OCI-LY1 (cell line): Measurements from ENCODE around the gene OR10G2.

Experiments
- H2AFZ ChIP-seq: fragments of 200-600 bp; sonication (generic), shearing (Covaris generic); 2 replicates; pipeline ENCODE4 v1.6.0; 2014; ENCODE audit warnings: antibody characterized with exemption, mild to moderate bottlenecking, low read length
- H3F3A ChIP-seq: fragments of 200-600 bp; sonication (generic), shearing (Covaris generic); 2 replicates; pipeline ENCODE4 v1.6.0; 2014; ENCODE audit warnings: mild to moderate bottlenecking, antibody characterized with exemption, low read length, moderate library complexity; ENCODE audit not compliant: insufficient read depth
- H3K27ac ChIP-seq: fragments of 200-600 bp; sonication (generic); 2 replicates; pipeline ENCODE4 v1.5.1; 2014; ENCODE audit warnings: low read length, mixed run types, mild to moderate bottlenecking, low read depth; ENCODE audit not compliant: poor library complexity, severe bottlenecking
- H3K27me3 ChIP-seq: fragments of 200-600 bp; sonication (generic); 2 replicates; pipeline ENCODE4 v1.6.0; 2014; ENCODE audit warnings: antibody characterized with exemption, mild to moderate bottlenecking, low read length, moderate library complexity; ENCODE audit not compliant: insufficient read depth
- H3K36me3 ChIP-seq: fragments of 200-600 bp; sonication (generic); 2 replicates; pipeline ENCODE4 v1.6.1; 2014; ENCODE audit warnings: mild to moderate bottlenecking, antibody characterized with exemption, low read length, moderate library complexity, mixed read lengths; ENCODE audit not compliant: insufficient read depth
- H3K4me1 ChIP-seq: fragments of 200-600 bp; sonication (generic); 2 replicates; pipeline ENCODE4 v1.5.1; 2014; ENCODE audit warnings: mild to moderate bottlenecking, low read length, moderate library complexity; ENCODE audit not compliant: insufficient read depth, severe bottlenecking
- H3K4me2 ChIP-seq: fragments of 200-600 bp; sonication (generic), shearing (Covaris generic); 2 replicates; pipeline ENCODE4 v1.6.1; 2014; ENCODE audit warnings: low read length
- H3K4me3 ChIP-seq: fragments of 200-600 bp; sonication (generic); 2 replicates; pipeline ENCODE4 v1.5.1; 2014; ENCODE audit warnings: low read length, low read depth, mild to moderate bottlenecking, mixed read lengths; ENCODE audit not compliant: poor library complexity, severe bottlenecking
- H3K79me2 ChIP-seq: fragments of 200-600 bp; shearing (Covaris generic); 2 replicates; pipeline ENCODE4 v1.6.1; 2016; ENCODE audit warnings: mixed run types, low read length, mixed read lengths; ENCODE audit not compliant: insufficient read depth
- H3K9ac ChIP-seq: fragments of 200-600 bp; sonication (generic), shearing (Covaris generic); 2 replicates; pipeline ENCODE4 v1.6.1; 2014; ENCODE audit warnings: mild to moderate bottlenecking, low read length, mixed read lengths
- H3K9me2 ChIP-seq: fragments of 200-600 bp; sonication (generic), shearing (Covaris generic); 2 replicates; pipeline ENCODE4 v1.6.1; 2014; ENCODE audit warnings: low read depth, mild to moderate bottlenecking, low read length, mixed read lengths
- H3K9me3 ChIP-seq: fragments of 200-600 bp; shearing (Covaris generic); 2 replicates; pipeline ENCODE4 v1.6.1; 2014; ENCODE audit warnings: low read length, mixed read lengths
- H4K20me1 ChIP-seq: fragments of 200-600 bp; sonication (generic), shearing (Covaris generic); 2 replicates; pipeline ENCODE4 v1.6.0; 2016; ENCODE audit warnings: mild to moderate bottlenecking, low read length; ENCODE audit not compliant: insufficient read depth
- CTCF ChIP-seq: fragments of 200-600 bp; sonication (generic), shearing (Covaris generic); IDR thresholded peaks from 2 replicates; pipeline ENCODE4 v1.5.1; 2017; ENCODE audit warnings: mild to moderate bottlenecking, antibody characterized with exemption, low read length, moderate library complexity, mixed read lengths
- EZH2 ChIP-seq: fragments of 200-600 bp; sonication (generic), shearing (Covaris generic); IDR thresholded peaks from 2 replicates; pipeline ENCODE4 v1.8.0; 2017; ENCODE audit warnings: borderline replicate concordance, mixed run types, mild to moderate bottlenecking, antibody characterized with exemption, low read length, moderate library complexity, mixed read lengths

The OR10G2 gene

GRCh38 chr14:21647380-21647779, 12.6 kb upstream of the OR10G2 start:
- TF ChIP-seq EZH2 (no peak), CTCF (no peak)
- H3K9me3 ChIP-seq = no peaks in the 10 kb centered on the region
- H2AFZ ChIP-seq = no peak overlapping the region
- no peak overlapping the region for H3K4me2 ChIP-seq
- no peaks in the 10 kb centered on the region for H4K20me1 ChIP-seq
- no peaks in the 10 kb centered on the region for H3F3A ChIP-seq
- H3K4me3 ChIP-seq = no peak overlapping the region
- no peaks in the 10 kb centered on the region for H3K4me1 ChIP-seq
- H3K27ac ChIP-seq = no peak overlapping the region
- H3K9ac ChIP-seq = no peak overlapping the region
- H3K9me2 ChIP-seq = no peaks in the 10 kb centered on the region
- no peaks in the 10 kb centered on the region for H3K36me3 ChIP-seq
- H3K79me2 ChIP-seq = no peaks in the 10 kb centered on the region
- H3K27me3 ChIP-seq = no peaks in the 10 kb centered on the region

- no peaks in the 10 kb centered on the region for H3K79me2 ChIP-seq
- H3K4me1 ChIP-seq = no peaks in the 10 kb centered on the region
- no peaks in the 10 kb centered on the region for H3K9me2 ChIP-seq
- no peak overlapping the region for H3K4me2 ChIP-seq
- no peak overlapping the region for H2AFZ ChIP-seq
- TF ChIP-seq CTCF (no peak), EZH2 (no peak)
- H3K9me3 ChIP-seq = no peaks in the 10 kb centered on the region
- no peak overlapping the region for H3K9ac ChIP-seq
- H3K4me3 ChIP-seq = no peak overlapping the region
- no peaks in the 10 kb centered on the region for H4K20me1 ChIP-seq
- no peak overlapping the region for H3K27ac ChIP-seq
- H3K36me3 ChIP-seq = no peaks in the 10 kb centered on the region
- no peaks in the 10 kb centered on the region for H3F3A ChIP-seq
- H3K27me3 ChIP-seq = no peaks in the 10 kb centered on the region
Observed at GRCh38 chr14:21643407-21643806, 8.7 kb upstream of the OR10G2 start.

GRCh38 chr14:21642683-21643082, 7.9 kb upstream of the OR10G2 start:
- TF ChIP-seq EZH2 = no peak
- TF ChIP-seq CTCF = no peak
- H3K79me2 ChIP-seq = no peaks in the 10 kb centered on the region
- no peaks in the 10 kb centered on the region for H4K20me1 ChIP-seq

More at GRCh38 chr14:21642683-21643082, 7.9 kb upstream of the OR10G2 start:
- no peak overlapping the region for H3K4me2 ChIP-seq
- no peak overlapping the region for H3K4me3 ChIP-seq
- no peaks in the 10 kb centered on the region for H3K9me3 ChIP-seq
- no peak overlapping the region for H2AFZ ChIP-seq
- no peaks in the 10 kb centered on the region for H3K9me2 ChIP-seq
- H3K27ac ChIP-seq = no peak overlapping the region
- H3K9ac ChIP-seq = no peak overlapping the region
- no peaks in the 10 kb centered on the region for H3K36me3 ChIP-seq
- H3K4me1 ChIP-seq = no peaks in the 10 kb centered on the region
- H3K27me3 ChIP-seq = no peaks in the 10 kb centered on the region
- no peaks in the 10 kb centered on the region for H3F3A ChIP-seq
